SK-N-SH treated with all-trans-retinoic acid at 6 μM for 48 hours (cell line): ENCODE data around the gene PUSL1.

ENCODE experiments used
- ATAC-seq: fragments of 200-7000 bp; cut with Tn5 transposase; 3 replicates; pipeline ENCODE4 v1.9.1; 2020; ENCODE audit warnings: mild to moderate bottlenecking, moderate library complexity
- ARNTL ChIP-seq: fragments of 450-650 bp; formaldehyde crosslinking; IDR thresholded peaks from 2 replicates; pipeline ENCODE4 v1.5.0; 2020; ENCODE audit warnings: low read depth, mild to moderate bottlenecking, moderate library complexity, borderline replicate concordance
- CREB5 ChIP-seq: fragments of 250-450 bp; sonication (Bioruptor Pico); IDR thresholded peaks from 2 replicates; pipeline ENCODE4 v1.5.1; 2020; ENCODE audit warnings: low read depth, mild to moderate bottlenecking, moderate library complexity
- ESRRG ChIP-seq: fragments of 250-450 bp; sonication (Bioruptor Pico); IDR thresholded peaks from 2 replicates; pipeline ENCODE4 v1.6.1; 2021; ENCODE audit warnings: mild to moderate bottlenecking
- GLIS3 ChIP-seq: fragments of 250-450 bp; sonication (Bioruptor Pico); IDR thresholded peaks from 2 replicates; pipeline ENCODE4 v1.5.0; 2020; ENCODE audit warnings: mild to moderate bottlenecking, moderate library complexity
- ISL1 ChIP-seq: fragments of 250-450 bp; sonication (Bioruptor Pico); IDR thresholded peaks from 2 replicates; pipeline ENCODE4 v2.1.2; 2022; ENCODE audit warnings: mild to moderate bottlenecking, moderate library complexity
- OSR1 ChIP-seq: fragments of 250-450 bp; sonication (Bioruptor Pico); IDR thresholded peaks from 2 replicates; pipeline ENCODE4 v1.8.0; 2022; ENCODE audit warnings: moderate library complexity, mild to moderate bottlenecking, inconsistent platforms
- PATZ1 ChIP-seq: fragments of 250-450 bp; sonication (Bioruptor Pico); IDR thresholded peaks from 2 replicates; pipeline ENCODE4 v1.8.0; 2020; ENCODE audit warnings: mild to moderate bottlenecking, moderate library complexity, borderline replicate concordance
- PPARA ChIP-seq: fragments of 250-450 bp; sonication (Bioruptor Pico); IDR thresholded peaks from 2 replicates; pipeline ENCODE4 v1.5.0; 2020; ENCODE audit warnings: mild to moderate bottlenecking, borderline replicate concordance
- RARB ChIP-seq: fragments of 250-450 bp; sonication (Bioruptor Pico); IDR thresholded peaks from 2 replicates; pipeline ENCODE4 v1.8.0; 2021; ENCODE audit warnings: mild to moderate bottlenecking, moderate library complexity
- TOX ChIP-seq: fragments of 250-450 bp; sonication (Bioruptor Pico); IDR thresholded peaks from 2 replicates; pipeline ENCODE4 v1.8.0; 2021; ENCODE audit warnings: mild to moderate bottlenecking, moderate library complexity, borderline replicate concordance
- ZC3H10 ChIP-seq: fragments of 250-450 bp; sonication (Bioruptor Pico); IDR thresholded peaks from 2 replicates; pipeline ENCODE4 v1.5.1; 2021; ENCODE audit warnings: mild to moderate bottlenecking, moderate library complexity
- ZFP30 ChIP-seq: fragments of 450-650 bp; formaldehyde crosslinking; IDR thresholded peaks from 2 replicates; pipeline ENCODE4 v1.5.0; 2022; ENCODE audit warnings: mild to moderate bottlenecking, moderate library complexity
- ZNF565 ChIP-seq: fragments of 450-650 bp; formaldehyde crosslinking; conservative IDR thresholded peaks from 2 replicates; pipeline ENCODE4 v1.5.0; 2020; ENCODE audit warnings: low read depth, mild to moderate bottlenecking, moderate library complexity
- ZNF70 ChIP-seq: fragments of 450-650 bp; formaldehyde crosslinking; IDR thresholded peaks from 2 replicates; pipeline ENCODE4 v1.5.0; 2020; ENCODE audit warnings: mild to moderate bottlenecking, moderate library complexity
- ZNF8 ChIP-seq: fragments of 450-650 bp; formaldehyde crosslinking; IDR thresholded peaks from 2 replicates; pipeline ENCODE4 v1.5.0; 2020; ENCODE audit warnings: mild to moderate bottlenecking, moderate library complexity
- TF ChIP-seq, protein P1 (sequence below): fragments of 250-450 bp; sonication (Bioruptor Pico); IDR thresholded peaks from 2 replicates; pipeline ENCODE4 v1.5.0; 2020; ENCODE audit warnings: mild to moderate bottlenecking, moderate library complexity
- TF ChIP-seq, protein P2 (sequence below): fragments of 250-450 bp; sonication (Bioruptor Pico); IDR thresholded peaks from 2 replicates; pipeline ENCODE4 v1.5.1; 2021; ENCODE audit warnings: mild to moderate bottlenecking, moderate library complexity

PUSL1 gene

GRCh38 chr1:1293263-1294249 is 14.8 kb upstream of the PUSL1 start:
- no peak for ATAC-seq
- no peak for TF ChIP-seq ZC3H10 (CRISPR knock-in tag)
- no peak for TF ChIP-seq ZNF8 (CRISPR knock-in tag)
- no peak for TF ChIP-seq OSR1 (CRISPR knock-in tag)
- TF ChIP-seq ZFP30 (CRISPR knock-in tag) = no peak
- no peak for TF ChIP-seq ESRRG (CRISPR knock-in tag)
- TF ChIP-seq, protein P1, sequence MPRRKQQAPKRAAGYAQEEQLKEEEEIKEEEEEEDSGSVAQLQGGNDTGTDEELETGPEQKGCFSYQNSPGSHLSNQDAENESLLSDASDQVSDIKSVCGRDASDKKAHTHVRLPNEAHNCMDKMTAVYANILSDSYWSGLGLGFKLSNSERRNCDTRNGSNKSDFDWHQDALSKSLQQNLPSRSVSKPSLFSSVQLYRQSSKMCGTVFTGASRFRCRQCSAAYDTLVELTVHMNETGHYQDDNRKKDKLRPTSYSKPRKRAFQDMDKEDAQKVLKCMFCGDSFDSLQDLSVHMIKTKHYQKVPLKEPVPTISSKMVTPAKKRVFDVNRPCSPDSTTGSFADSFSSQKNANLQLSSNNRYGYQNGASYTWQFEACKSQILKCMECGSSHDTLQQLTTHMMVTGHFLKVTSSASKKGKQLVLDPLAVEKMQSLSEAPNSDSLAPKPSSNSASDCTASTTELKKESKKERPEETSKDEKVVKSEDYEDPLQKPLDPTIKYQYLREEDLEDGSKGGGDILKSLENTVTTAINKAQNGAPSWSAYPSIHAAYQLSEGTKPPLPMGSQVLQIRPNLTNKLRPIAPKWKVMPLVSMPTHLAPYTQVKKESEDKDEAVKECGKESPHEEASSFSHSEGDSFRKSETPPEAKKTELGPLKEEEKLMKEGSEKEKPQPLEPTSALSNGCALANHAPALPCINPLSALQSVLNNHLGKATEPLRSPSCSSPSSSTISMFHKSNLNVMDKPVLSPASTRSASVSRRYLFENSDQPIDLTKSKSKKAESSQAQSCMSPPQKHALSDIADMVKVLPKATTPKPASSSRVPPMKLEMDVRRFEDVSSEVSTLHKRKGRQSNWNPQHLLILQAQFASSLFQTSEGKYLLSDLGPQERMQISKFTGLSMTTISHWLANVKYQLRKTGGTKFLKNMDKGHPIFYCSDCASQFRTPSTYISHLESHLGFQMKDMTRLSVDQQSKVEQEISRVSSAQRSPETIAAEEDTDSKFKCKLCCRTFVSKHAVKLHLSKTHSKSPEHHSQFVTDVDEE (CRISPR knock-in tag) = no peak
- TF ChIP-seq GLIS3 (CRISPR knock-in tag) = no peak
- TF ChIP-seq RARB (CRISPR knock-in tag) = no peak
- TF ChIP-seq CREB5 (CRISPR knock-in tag) = no peak
- TF ChIP-seq ZNF565 = no peak
- TF ChIP-seq PPARA (CRISPR knock-in tag) = no peak
- TF ChIP-seq ISL1 (CRISPR knock-in tag) = no peak
- TF ChIP-seq ARNTL = no peak
- TF ChIP-seq, protein P2, sequence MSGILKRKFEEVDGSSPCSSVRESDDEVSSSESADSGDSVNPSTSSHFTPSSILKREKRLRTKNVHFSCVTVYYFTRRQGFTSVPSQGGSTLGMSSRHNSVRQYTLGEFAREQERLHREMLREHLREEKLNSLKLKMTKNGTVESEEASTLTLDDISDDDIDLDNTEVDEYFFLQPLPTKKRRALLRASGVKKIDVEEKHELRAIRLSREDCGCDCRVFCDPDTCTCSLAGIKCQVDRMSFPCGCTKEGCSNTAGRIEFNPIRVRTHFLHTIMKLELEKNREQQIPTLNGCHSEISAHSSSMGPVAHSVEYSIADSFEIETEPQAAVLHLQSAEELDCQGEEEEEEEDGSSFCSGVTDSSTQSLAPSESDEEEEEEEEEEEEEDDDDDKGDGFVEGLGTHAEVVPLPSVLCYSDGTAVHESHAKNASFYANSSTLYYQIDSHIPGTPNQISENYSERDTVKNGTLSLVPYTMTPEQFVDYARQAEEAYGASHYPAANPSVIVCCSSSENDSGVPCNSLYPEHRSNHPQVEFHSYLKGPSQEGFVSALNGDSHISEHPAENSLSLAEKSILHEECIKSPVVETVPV = no peak
- TF ChIP-seq, all 23 proteins: peak for 0

- no peak for ATAC-seq
- TF ChIP-seq PPARA (CRISPR knock-in tag) (no peak), CREB5 (CRISPR knock-in tag) (no peak), ZNF8 (CRISPR knock-in tag) (no peak), ZNF70 (CRISPR knock-in tag) (no peak), OSR1 (CRISPR knock-in tag) (no peak), ARNTL (no peak), PATZ1 (CRISPR knock-in tag) (no peak), ZC3H10 (CRISPR knock-in tag) (no peak), ISL1 (CRISPR knock-in tag) (no peak), TOX (CRISPR knock-in tag) (no peak)
- TF ChIP-seq, protein P1 (CRISPR knock-in tag) = no peak
Measured at GRCh38 chr1:1294250-1294890, 14.0 kb upstream of the PUSL1 start.
